Trophoblast cell (in vitro differentiated cells and primary cell): Measurements from ENCODE around the gene VSX2.

Experiments used
- DNase-seq, 2 donors: peaks; one replicate each; pipeline ENCODE4 v3.0.0-alpha.2; 2016
- H2AFZ ChIP-seq: 2 replicates; pipeline ENCODE4 v1.6.1; 2013; ENCODE audit warnings: low read length, moderate library complexity, mild to moderate bottlenecking; ENCODE audit not compliant: insufficient read depth, poor library complexity
- H2AK5ac ChIP-seq: 2 replicates; pipeline ENCODE4 v1.6.1; 2013; ENCODE audit warnings: mild to moderate bottlenecking, low read length
- H2BK120ac ChIP-seq: 2 replicates; pipeline ENCODE4 v1.6.1; 2013; ENCODE audit warnings: low read length, mild to moderate bottlenecking, moderate library complexity; ENCODE audit not compliant: insufficient read depth, poor library complexity
- H2BK12ac ChIP-seq: 2 replicates; pipeline ENCODE4 v1.6.1; 2013; ENCODE audit warnings: mild to moderate bottlenecking, low read length, moderate library complexity
- H2BK5ac ChIP-seq: 2 replicates; pipeline ENCODE4 v1.6.1; 2013; ENCODE audit warnings: low read length, low read depth, moderate library complexity, mild to moderate bottlenecking; ENCODE audit not compliant: poor library complexity
- H3K14ac ChIP-seq: 2 replicates; pipeline ENCODE4 v1.6.1; 2013; ENCODE audit warnings: mild to moderate bottlenecking, low read length
- H3K18ac ChIP-seq: 2 replicates; pipeline ENCODE4 v1.6.1; 2013; ENCODE audit warnings: mild to moderate bottlenecking, low read length
- H3K23ac ChIP-seq: 2 replicates; pipeline ENCODE4 v1.6.1; 2013; ENCODE audit warnings: low read length
- H3K27ac ChIP-seq: 2 replicates; pipeline ENCODE4 v1.5.1; 2013; ENCODE audit warnings: low read depth, mild to moderate bottlenecking, inconsistent platforms, low read length, moderate library complexity
- H3K27me3 ChIP-seq: 2 replicates; pipeline ENCODE4 v1.6.1; 2013; ENCODE audit warnings: inconsistent platforms, mild to moderate bottlenecking, low read length, moderate library complexity; ENCODE audit not compliant: insufficient read depth
- H3K36me3 ChIP-seq, 2 experiments: 1 replicate in 1 of 2; 2 replicates in 1 of 2; pipeline ENCODE4 v1.6.1; 2013; ENCODE audit warnings: low read length in 2 of 2, mild to moderate bottlenecking in 2 of 2, moderate library complexity in 1 of 2; ENCODE audit not compliant: insufficient read depth in 2 of 2, control insufficient read depth in 1 of 2
- H3K4ac ChIP-seq: 2 replicates; pipeline ENCODE4 v1.6.1; 2013; ENCODE audit warnings: low read depth, mild to moderate bottlenecking, low read length, moderate library complexity
- H3K4me1 ChIP-seq, 2 experiments: 1 replicate in 1 of 2; 2 replicates in 1 of 2; pipeline ENCODE4 v1.6.1; 2013; ENCODE audit warnings: low read length in 2 of 2, mild to moderate bottlenecking in 2 of 2, moderate library complexity in 1 of 2; ENCODE audit not compliant: insufficient read depth in 2 of 2, control insufficient read depth in 1 of 2
- H3K4me2 ChIP-seq: 2 replicates; pipeline ENCODE4 v1.6.1; 2013; ENCODE audit warnings: inconsistent platforms, mild to moderate bottlenecking, low read length, moderate library complexity
- H3K4me3 ChIP-seq: 2 replicates; pipeline ENCODE4 v1.5.1; 2013; ENCODE audit warnings: mild to moderate bottlenecking, low read depth, low read length, inconsistent platforms
- H3K79me1 ChIP-seq: one replicate; pipeline ENCODE4 v1.6.1; 2013; ENCODE audit warnings: low read length
- H3K79me2 ChIP-seq: 2 replicates; pipeline ENCODE4 v1.6.1; 2013; ENCODE audit warnings: low read length, mild to moderate bottlenecking; ENCODE audit not compliant: control insufficient read depth, insufficient read depth, poor library complexity
- H3K9ac ChIP-seq: 2 replicates; pipeline ENCODE4 v1.6.1; 2013; ENCODE audit warnings: mild to moderate bottlenecking, low read length
- H3K9me3 ChIP-seq: 2 replicates; pipeline ENCODE4 v1.6.1; 2013; ENCODE audit warnings: low read depth, mild to moderate bottlenecking, control low read depth, inconsistent platforms, low read length; ENCODE audit not compliant: insufficient read depth
- H4K12ac ChIP-seq: 2 replicates; pipeline ENCODE4 v1.6.1; 2013; ENCODE audit warnings: low read depth, mild to moderate bottlenecking, low read length, moderate library complexity
- H4K8ac ChIP-seq: 2 replicates; pipeline ENCODE4 v1.6.1; 2013; ENCODE audit warnings: low read depth, mild to moderate bottlenecking, low read length, moderate library complexity
- H4K91ac ChIP-seq: one replicate; pipeline ENCODE4 v1.6.1; 2013; ENCODE audit warnings: low read depth, mild to moderate bottlenecking, low read length, moderate library complexity
- WGBS: extraction: QIAGEN DNeasy Blood & Tissue Kit; methylation state at CpG from one replicate; pipeline ENCODE4 v1.1.7; 2013; ENCODE audit warnings: missing lambda C conversion rate; ENCODE audit not compliant: insufficient read length, insufficient coverage; ENCODE audit errors: extremely low coverage; 5-methylcytosine and 5-hydroxymethylcytosine counted together

VSX2 gene

GRCh38 chr14:74219277-74220205, 19.7 kb upstream of the VSX2 start:
- Histone ChIP-seq H3K36me3 (no peaks in the 10 kb centered on the region), H2BK5ac (no peak overlapping the region), H4K12ac (no peak overlapping the region), H3K79me2 (no peaks in the 10 kb centered on the region), H4K91ac (no peak overlapping the region), H2AK5ac (no peak overlapping the region), H2AFZ (no peak overlapping the region), H2BK120ac (no peak overlapping the region), H4K8ac (no peak overlapping the region), H3K14ac (no peak overlapping the region), H3K23ac (no peak overlapping the region), H3K9me3 (no peaks in the 10 kb centered on the region), H2BK12ac (no peak overlapping the region), H3K9ac (no peak overlapping the region), H3K79me1 (no peaks in the 10 kb centered on the region), H3K4me3 (no peak overlapping the region), H3K4ac (no peak overlapping the region), H3K4me1 (peaks cover 2 to 3% of the 10 kb centered on the region in 2 experiments), H3K4me2 (no peak overlapping the region), H3K27ac (no peak overlapping the region), H3K18ac (no peak overlapping the region), H3K27me3 (no peaks in the 10 kb centered on the region)
- WGBS = no CpG with 5 or more reads among the region's 13 CpGs
- no peak for DNase-seq

GRCh38 chr14:74220991-74221390, 18.3 kb upstream of the VSX2 start:
- no CpG with 5 or more reads among the region's 6 CpGs for WGBS
- Histone ChIP-seq H2BK12ac (no peak overlapping the region), H2AK5ac (no peak overlapping the region), H3K14ac (no peak overlapping the region), H3K79me1 (no peaks in the 10 kb centered on the region), H4K8ac (no peak overlapping the region), H3K27me3 (no peaks in the 10 kb centered on the region), H3K23ac (no peak overlapping the region), H3K4ac (no peak overlapping the region), H3K9ac (no peak overlapping the region), H3K79me2 (no peaks in the 10 kb centered on the region), H3K9me3 (no peaks in the 10 kb centered on the region), H4K12ac (no peak overlapping the region), H3K4me3 (no peak overlapping the region), H3K18ac (no peak overlapping the region), H4K91ac (no peak overlapping the region), H3K27ac (no peak overlapping the region), H2BK5ac (no peak overlapping the region), H3K4me2 (no peak overlapping the region), H2BK120ac (no peak overlapping the region), H3K4me1 (peaks cover 2 to 3% of the 10 kb centered on the region in 2 experiments), H3K36me3 (no peaks in the 10 kb centered on the region), H2AFZ (no peak overlapping the region)
- no peak for DNase-seq

GRCh38 chr14:74221741-74222140, 17.5 kb upstream of the VSX2 start:
- Histone ChIP-seq H3K4ac (no peak overlapping the region), H4K8ac (no peak overlapping the region), H3K79me2 (no peaks in the 10 kb centered on the region), H2BK12ac (no peak overlapping the region), H4K91ac (no peak overlapping the region), H2BK5ac (no peak overlapping the region), H3K18ac (no peak overlapping the region), H4K12ac (no peak overlapping the region), H3K9ac (no peak overlapping the region), H2AFZ (no peak overlapping the region), H3K4me3 (no peak overlapping the region), H3K4me1 (peaks cover 2 to 3% of the 10 kb centered on the region in 2 experiments), H3K23ac (no peak overlapping the region), H3K9me3 (no peaks in the 10 kb centered on the region), H3K27ac (no peak overlapping the region), H3K4me2 (no peak overlapping the region), H3K79me1 (no peaks in the 10 kb centered on the region), H2AK5ac (no peak overlapping the region), H3K27me3 (no peaks in the 10 kb centered on the region), H3K36me3 (no peaks in the 10 kb centered on the region), H3K14ac (no peak overlapping the region), H2BK120ac (no peak overlapping the region)
- WGBS = no CpG with 5 or more reads among the region's 7 CpGs
- DNase-seq = no peak

- Histone ChIP-seq H3K14ac (no peak overlapping the region), H4K8ac (no peak overlapping the region), H3K4ac (no peak overlapping the region), H2AFZ (no peak overlapping the region), H2BK120ac (no peak overlapping the region), H3K27ac (no peak overlapping the region), H2BK12ac (no peak overlapping the region), H3K4me2 (no peak overlapping the region), H2AK5ac (no peak overlapping the region), H3K27me3 (no peaks in the 10 kb centered on the region), H2BK5ac (no peak overlapping the region), H4K91ac (no peak overlapping the region), H3K36me3 (no peaks in the 10 kb centered on the region), H3K9me3 (no peaks in the 10 kb centered on the region), H3K23ac (no peak overlapping the region), H3K4me1 (peaks cover 0 to under 1% of the 10 kb centered on the region in 2 experiments), H3K79me1 (no peaks in the 10 kb centered on the region), H4K12ac (no peak overlapping the region), H3K79me2 (no peaks in the 10 kb centered on the region), H3K4me3 (no peak overlapping the region), H3K9ac (no peak overlapping the region), H3K18ac (no peak overlapping the region)
- WGBS = no CpG with 5 or more reads among the region's 6 CpGs
- DNase-seq = no peak
Observed at GRCh38 chr14:74223016-74223415, 16.2 kb upstream of the VSX2 start.
